H9 (cell line): ENCODE data around the gene VILL. TPM values are rescaled to one million over a fixed set of nuclear protein-coding genes. Genes with fewer than 3 reads are reported as not detected.

ENCODE experiments used
- DNase-seq: peaks from one replicate; pipeline ENCODE4 v3.0.0-alpha.2; 2017
- H2AFZ ChIP-seq: one replicate; pipeline ENCODE4 v1.6.1; 2013; ENCODE audit warnings: mild to moderate bottlenecking, low read length, control low read depth, moderate library complexity
- H2AK5ac ChIP-seq: 2 replicates; pipeline ENCODE4 v1.6.1; 2013; ENCODE audit warnings: low read length, control low read depth, mixed read lengths; ENCODE audit not compliant: insufficient read length
- H2BK120ac ChIP-seq: one replicate; pipeline ENCODE4 v1.6.1; 2013; ENCODE audit warnings: low read depth, mild to moderate bottlenecking, low read length, control low read depth, inconsistent platforms; ENCODE audit not compliant: poor library complexity, severe bottlenecking
- H2BK12ac ChIP-seq: 2 replicates; pipeline ENCODE4 v1.6.1; 2013; ENCODE audit warnings: low read length, control low read depth, mixed read lengths, low read depth; ENCODE audit not compliant: insufficient read length
- H2BK15ac ChIP-seq: 2 replicates; pipeline ENCODE4 v1.6.1; 2013; ENCODE audit warnings: low read depth, low read length, control low read depth
- H2BK20ac ChIP-seq: one replicate; pipeline ENCODE4 v1.6.1; 2013; ENCODE audit warnings: low read depth, mild to moderate bottlenecking, low read length, control low read depth, inconsistent platforms; ENCODE audit not compliant: poor library complexity, severe bottlenecking
- H2BK5ac ChIP-seq: 2 replicates; pipeline ENCODE4 v1.6.1; 2013; ENCODE audit warnings: low read length, control low read depth, mixed read lengths; ENCODE audit not compliant: insufficient read length
- H3K14ac ChIP-seq: 2 replicates; pipeline ENCODE4 v1.6.1; 2013; ENCODE audit warnings: low read length, control low read depth; ENCODE audit not compliant: insufficient read depth
- H3K18ac ChIP-seq: 2 replicates; pipeline ENCODE4 v1.6.1; 2013; ENCODE audit warnings: low read depth, mild to moderate bottlenecking, mixed read lengths, low read length, control low read depth; ENCODE audit not compliant: insufficient read length
- H3K23ac ChIP-seq: 2 replicates; pipeline ENCODE4 v1.6.1; 2013; ENCODE audit warnings: low read length, control low read depth, mixed read lengths, low read depth; ENCODE audit not compliant: insufficient read length
- H3K23me2 ChIP-seq: 2 replicates; pipeline ENCODE4 v1.6.1; 2013; ENCODE audit warnings: low read depth, mild to moderate bottlenecking, mixed read lengths, low read length, control low read depth; ENCODE audit not compliant: insufficient read length, poor library complexity, severe bottlenecking
- H3K27ac ChIP-seq: 2 replicates; pipeline ENCODE4 v1.5.1; 2013; ENCODE audit warnings: low read length, control low read depth, mixed read lengths, low read depth; ENCODE audit not compliant: insufficient read length
- H3K27me3 ChIP-seq: 2 replicates; pipeline ENCODE4 v1.6.1; 2013; ENCODE audit warnings: low read length, control low read depth, inconsistent platforms; ENCODE audit not compliant: insufficient read depth
- H3K4ac ChIP-seq: 2 replicates; pipeline ENCODE4 v1.6.1; 2013; ENCODE audit warnings: low read depth, mild to moderate bottlenecking, control low read depth, inconsistent platforms, low read length, moderate library complexity
- H3K4me1 ChIP-seq: 2 replicates; pipeline ENCODE4 v1.6.1; 2013; ENCODE audit warnings: low read length, control low read depth, inconsistent platforms; ENCODE audit not compliant: insufficient read depth
- H3K4me2 ChIP-seq: 2 replicates; pipeline ENCODE4 v1.6.1; 2013; ENCODE audit warnings: low read length, control low read depth, mixed read lengths; ENCODE audit not compliant: insufficient read length, insufficient read depth
- H3K56ac ChIP-seq: 2 replicates; pipeline ENCODE4 v1.6.1; 2013; ENCODE audit warnings: low read depth, mild to moderate bottlenecking, mixed read lengths, low read length, control low read depth; ENCODE audit not compliant: insufficient read length
- H3K79me1 ChIP-seq: 2 replicates; pipeline ENCODE4 v1.6.1; 2013; ENCODE audit warnings: low read depth, mild to moderate bottlenecking, moderate library complexity, low read length, control low read depth, inconsistent platforms; ENCODE audit not compliant: insufficient read depth, poor library complexity, severe bottlenecking
- H3K79me2 ChIP-seq: 2 replicates; pipeline ENCODE4 v1.6.1; 2013; ENCODE audit warnings: low read length, control low read depth, inconsistent platforms; ENCODE audit not compliant: insufficient read depth
- H3K9ac ChIP-seq: 2 replicates; pipeline ENCODE4 v1.6.1; 2013; ENCODE audit warnings: low read length, control low read depth, mixed read lengths; ENCODE audit not compliant: insufficient read length; ENCODE audit errors: extremely low read depth
- H3K9me3 ChIP-seq: one replicate; pipeline ENCODE4 v1.6.1; 2013; ENCODE audit warnings: low read depth, low read length, inconsistent platforms; ENCODE audit not compliant: control insufficient read depth
- H3T11ph ChIP-seq: one replicate; pipeline ENCODE4 v1.6.1; 2013; ENCODE audit warnings: mild to moderate bottlenecking, low read length, control low read depth, inconsistent platforms
- H4K20me1 ChIP-seq: one replicate; pipeline ENCODE4 v1.6.1; 2013; ENCODE audit not compliant: control insufficient read depth, insufficient read length, insufficient read depth
- H4K5ac ChIP-seq: 2 replicates; pipeline ENCODE4 v1.6.1; 2013; ENCODE audit warnings: low read depth, mild to moderate bottlenecking, mixed read lengths, low read length, control low read depth; ENCODE audit not compliant: insufficient read length
- H4K8ac ChIP-seq: replicated peaks from 2 replicates; pipeline ENCODE4 v1.6.1; 2013; ENCODE audit warnings: low read length, control low read depth, mixed read lengths, low read depth; ENCODE audit not compliant: insufficient read length
- H4K91ac ChIP-seq: 2 replicates; pipeline ENCODE4 v1.6.1; 2013; ENCODE audit warnings: low read depth, mild to moderate bottlenecking, moderate library complexity, mixed read lengths, low read length, control low read depth; ENCODE audit not compliant: insufficient read length
- H3K27ac Mint-ChIP-seq, 3 experiments: 2 replicates in 2 of 3; 3 replicates in 1 of 3; pipeline ENCODE4 v1.8.0; 2020 to 2021; ENCODE audit warnings: mixed read lengths in 3 of 3, mild to moderate bottlenecking in 1 of 3, moderate library complexity in 1 of 3
- H3K27me3 Mint-ChIP-seq: 2 replicates; pipeline ENCODE4 v1.8.0; 2021; ENCODE audit warnings: low read depth, mild to moderate bottlenecking, moderate library complexity, mixed read lengths
- H3K36me3 Mint-ChIP-seq, 3 experiments: 2 replicates in 2 of 3; 3 replicates in 1 of 3; pipeline ENCODE4 v1.8.0; 2020 to 2021; ENCODE audit warnings: low read depth in 3 of 3, mixed read lengths in 3 of 3; ENCODE audit not compliant: insufficient read depth in 1 of 3
- H3K4me1 Mint-ChIP-seq, 2 experiments: 2 replicates each; pipeline ENCODE4 v1.8.0; 2020; ENCODE audit warnings: mixed read lengths in 2 of 2
- H3K4me3 Mint-ChIP-seq, 2 experiments: 2 replicates in 1 of 2; 3 replicates in 1 of 2; pipeline ENCODE4 v1.8.0; 2020 to 2021; ENCODE audit warnings: mild to moderate bottlenecking in 2 of 2, mixed read lengths in 2 of 2, moderate library complexity in 1 of 2
- H3K9me3 Mint-ChIP-seq, 2 experiments: 2 replicates in 1 of 2; 3 replicates in 1 of 2; pipeline ENCODE4 v1.8.0; 2020; ENCODE audit warnings: mild to moderate bottlenecking in 2 of 2, mixed read lengths in 2 of 2, moderate library complexity in 1 of 2
- WGBS: extraction: QIAGEN DNeasy Blood & Tissue Kit; methylation state at CpG from one replicate; pipeline ENCODE4 v1.1.7; 2013; ENCODE audit warnings: missing lambda C conversion rate, low lambda C conversion rate, mixed read lengths; ENCODE audit not compliant: insufficient read length; ENCODE audit errors: extremely low coverage; 5-methylcytosine and 5-hydroxymethylcytosine counted together
- total RNA-seq: library from RNA; stranded (reverse); gene quantifications from 2 replicates; pipeline ENCODE4 v1.2.1, GENCODE V29; 2021
- TF ChIP-seq, protein P1 (sequence below): fragments of 200-600 bp; sonication (generic); conservative IDR thresholded peaks from 3 replicates; pipeline ENCODE4 v1.8.0; 2021; ENCODE audit warnings: antibody characterized with exemption, mild to moderate bottlenecking

Gene VILL
- total RNA-seq, 1 experiment from 2014 or later: 3.2 TPM

DNA sequence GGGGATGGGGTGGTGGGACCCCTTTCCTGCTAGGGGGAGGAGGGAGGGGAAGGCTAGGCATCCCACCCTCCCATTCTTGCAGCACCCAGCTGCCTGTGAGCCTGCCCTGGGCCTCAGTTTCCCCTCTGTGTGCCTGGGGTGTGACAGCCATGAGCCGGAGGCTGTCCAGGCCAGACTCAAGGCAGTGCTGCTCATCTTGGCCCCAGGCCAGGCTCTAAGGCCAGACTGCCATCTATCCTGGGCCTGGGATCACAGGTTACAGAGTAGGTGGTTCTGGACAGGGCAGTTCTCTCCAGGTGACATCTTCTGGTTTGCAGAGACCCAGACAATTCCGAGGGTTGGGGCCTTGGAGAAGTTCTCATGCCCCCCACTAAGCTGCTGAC lies 3.3 kb upstream of the VILL start:
- H3K4me2 ChIP-seq: no peak overlapping the region
- no peaks in the 10 kb centered on the region for H3K79me1 ChIP-seq
- DNase-seq: no peak
- H2BK15ac ChIP-seq: no peak overlapping the region
- H2AFZ ChIP-seq: no peak overlapping the region
- H4K20me1 ChIP-seq: no peaks in the 10 kb centered on the region
- no peaks in the 10 kb centered on the region for H3K23me2 ChIP-seq
- H3K4ac ChIP-seq: no peak overlapping the region
- no peaks in the 10 kb centered on the region for H3K9me3 ChIP-seq
- no peak overlapping the region for H3T11ph ChIP-seq
- no peak overlapping the region for H2BK5ac ChIP-seq
- TF ChIP-seq, protein P1, sequence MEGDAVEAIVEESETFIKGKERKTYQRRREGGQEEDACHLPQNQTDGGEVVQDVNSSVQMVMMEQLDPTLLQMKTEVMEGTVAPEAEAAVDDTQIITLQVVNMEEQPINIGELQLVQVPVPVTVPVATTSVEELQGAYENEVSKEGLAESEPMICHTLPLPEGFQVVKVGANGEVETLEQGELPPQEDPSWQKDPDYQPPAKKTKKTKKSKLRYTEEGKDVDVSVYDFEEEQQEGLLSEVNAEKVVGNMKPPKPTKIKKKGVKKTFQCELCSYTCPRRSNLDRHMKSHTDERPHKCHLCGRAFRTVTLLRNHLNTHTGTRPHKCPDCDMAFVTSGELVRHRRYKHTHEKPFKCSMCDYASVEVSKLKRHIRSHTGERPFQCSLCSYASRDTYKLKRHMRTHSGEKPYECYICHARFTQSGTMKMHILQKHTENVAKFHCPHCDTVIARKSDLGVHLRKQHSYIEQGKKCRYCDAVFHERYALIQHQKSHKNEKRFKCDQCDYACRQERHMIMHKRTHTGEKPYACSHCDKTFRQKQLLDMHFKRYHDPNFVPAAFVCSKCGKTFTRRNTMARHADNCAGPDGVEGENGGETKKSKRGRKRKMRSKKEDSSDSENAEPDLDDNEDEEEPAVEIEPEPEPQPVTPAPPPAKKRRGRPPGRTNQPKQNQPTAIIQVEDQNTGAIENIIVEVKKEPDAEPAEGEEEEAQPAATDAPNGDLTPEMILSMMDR: no peak
- Mint-ChIP-seq H3K9me3 (no peaks in the 10 kb centered on the region), H3K27ac (no peak overlapping the region), H3K4me1 (peaks cover 2 to 16% of the 10 kb centered on the region in 2 experiments; a peak in 2 of 4 replicates), H3K36me3 (peaks cover 0 to 3% (median 0%) of the 10 kb centered on the region in 3 experiments; a peak in 2 of 7 replicates), H3K27me3 (peaks cover 3% of the 10 kb centered on the region), H3K4me3 (no peak overlapping the region)
- H3K27ac ChIP-seq: no peak overlapping the region
- no peak overlapping the region for H4K8ac ChIP-seq
- no peak overlapping the region for H2BK20ac ChIP-seq
- H3K27me3 ChIP-seq: no peaks in the 10 kb centered on the region
- H4K5ac ChIP-seq: no peak overlapping the region
- H2BK12ac ChIP-seq: no peak overlapping the region
- no peak overlapping the region for H3K9ac ChIP-seq
- H2AK5ac ChIP-seq: no peak overlapping the region
- no peak overlapping the region for H3K23ac ChIP-seq
- WGBS: no CpG with 5 or more reads among the region's 2 CpGs
- H3K56ac ChIP-seq: no peak overlapping the region
- H2BK120ac ChIP-seq: no peak overlapping the region
- no peaks in the 10 kb centered on the region for H3K4me1 ChIP-seq
- no peak overlapping the region for H3K18ac ChIP-seq
- no peak overlapping the region for H4K91ac ChIP-seq
- H3K14ac ChIP-seq: no peak overlapping the region
- no peaks in the 10 kb centered on the region for H3K79me2 ChIP-seq
